Left lung (tissue), 10 donors: ENCODE measurements around the gene RCC1. TPM values are rescaled to one million over a fixed set of nuclear protein-coding genes. Genes with fewer than 3 reads are reported as not detected.
A peak's percentile ranks its signal among the peaks of the same experiment; 100 is the strongest.
"Not testable (repeated sequence)": the region's sequence is repeated elsewhere in the genome, so short reads cannot be mapped to it uniquely, and the experiment has no call there.

Experiments used
- ATAC-seq: fragments of 200-7000 bp; cut with Tn5 transposase; one replicate; pipeline ENCODE4 v1.9.1; 2020; ENCODE audit warnings: moderate library complexity
- DNase-seq, 4 donors: peaks; one replicate each; pipeline ENCODE4 v3.0.0-alpha.2; 2013 to 2020
- H3K27ac ChIP-seq, 2 donors: fragments of 200-600 bp; sonication (generic) in 1 of 2; one replicate each; pipeline versions ENCODE4 v1.5.0 to v1.8.0; 2020 to 2021
- H3K27me3 ChIP-seq, 2 donors: fragments of 200-600 bp; sonication (generic) in 1 of 2; one replicate each; pipeline versions ENCODE4 v1.5.0 to v1.8.0; 2020 to 2021
- H3K36me3 ChIP-seq, 2 donors: fragments of 200-600 bp; sonication (generic) in 1 of 2; one replicate each; pipeline versions ENCODE4 v1.5.0 to v1.8.0; 2020 to 2021
- H3K4me1 ChIP-seq, 2 donors: fragments of 200-600 bp; one replicate each; pipeline ENCODE4 v1.8.0; 2021
- H3K4me3 ChIP-seq, 2 donors: fragments of 200-600 bp; sonication (generic) in 1 of 2; one replicate each; pipeline versions ENCODE4 v1.5.0 to v1.8.0; 2020 to 2021; ENCODE audit warnings: mild to moderate bottlenecking in 1 of 2
- H3K9me3 ChIP-seq, 2 donors: fragments of 200-600 bp; sonication (generic) in 1 of 2; one replicate each; pipeline versions ENCODE4 v1.5.0 to v1.8.0; 2020 to 2021
- CTCF ChIP-seq, 2 donors: fragments of 200-600 bp; sonication (generic) in 1 of 2; IDR thresholded peaks; one replicate each; pipeline versions ENCODE4 v1.5.0 to v1.8.0; 2021; ENCODE audit warnings: antibody characterized with exemption in 2 of 2
- intact Hi-C, 2 donors: fragments of 100-400 bp; cut with DNase I; formaldehyde crosslinking; loops; one replicate each; pipeline versions ENCODE4 v1.11.2 to v1.14.2; 2022
- polyA plus RNA-seq, 6 donors: library from polyadenylated mRNA; unstranded; fragments of 120-200 nt; gene quantifications; one replicate each; pipeline ENCODE4 v1.2.1, GENCODE V29; 2013; ENCODE audit not compliant: insufficient read length in 6 of 6
- total RNA-seq, 2 donors: library from RNA; stranded (reverse); fragmentation: NEBNext Ultra II Directional; extraction: Animal tissue kit (Norgen Biotek cat#: 25700); gene quantifications; one replicate each; pipeline ENCODE4 v1.2.1, GENCODE V29; 2021
- donor health status: DM: no; HTN: yes; CAD: no.
- donor health status: DM: no; HTN: no; CAD: no.

The RCC1 gene
- total and polyA plus RNA-seq, 8 donors: 35.5 to 57.8 (median 38.7) TPM

- no peak for TF ChIP-seq CTCF (IDR thresholded peaks at IDR 0.05)
- intact Hi-C loops: no loop called here
- peak; percentile 16 for ATAC-seq
These were observed 34.8 kb downstream of the RCC1 start for GRCh38 chr1:28540651-28541050.

GRCh38 chr1:28541414-28542015 lies 35.7 kb downstream of the RCC1 start:
- H3K27ac ChIP-seq, H3K9me3 ChIP-seq, H3K4me3 ChIP-seq, intact Hi-C loops, H3K27me3 ChIP-seq, H3K4me1 ChIP-seq: not testable (repeated sequence)
- peaks cover 0 to 23% of the 10 kb centered on the region in 2 donors for H3K36me3 ChIP-seq
- peak in 1 of 4 donors; percentile 43 for DNase-seq
- peak; percentile 90 for ATAC-seq

More at GRCh38 chr1:28540651-28541050, 34.8 kb downstream of the RCC1 start:
- H3K27ac ChIP-seq: no peak overlapping the region
- H3K9me3 ChIP-seq: no peaks in the 10 kb centered on the region
- H3K27me3 ChIP-seq: no peaks in the 10 kb centered on the region
- H3K4me1 ChIP-seq: no peaks in the 10 kb centered on the region
- DNase-seq: no peak
- peaks cover 0 to 31% of the 10 kb centered on the region in 2 donors for H3K36me3 ChIP-seq
- H3K4me3 ChIP-seq: no peak overlapping the region

- no peak for TF ChIP-seq CTCF (IDR thresholded peaks at IDR 0.05)
- H3K9me3 ChIP-seq: no peaks in the 10 kb centered on the region
- no peak overlapping the region for H3K4me3 ChIP-seq
- H3K4me1 ChIP-seq: no peaks in the 10 kb centered on the region
- no peaks in the 10 kb centered on the region for H3K36me3 ChIP-seq
- DNase-seq: no peak
- intact Hi-C loops: no loop called here
- no peaks in the 10 kb centered on the region for H3K27me3 ChIP-seq
- no peak overlapping the region for H3K27ac ChIP-seq
- ATAC-seq: no peak
These were observed 39.4 kb downstream of the RCC1 start for GRCh38 chr1:28545246-28545628.

GRCh38 chr1:28548318-28548717 lies 42.5 kb downstream of the RCC1 start:
- H3K4me1 ChIP-seq: peaks cover 0 to 7% of the 10 kb centered on the region in 2 donors
- H3K9me3 ChIP-seq: no peaks in the 10 kb centered on the region
- intact Hi-C loops: no loop called here
- no peak for TF ChIP-seq CTCF (IDR thresholded peaks at IDR 0.05)
- H3K27me3 ChIP-seq: no peaks in the 10 kb centered on the region
- no peaks in the 10 kb centered on the region for H3K36me3 ChIP-seq
- H3K4me3 ChIP-seq: no peak overlapping the region
- ATAC-seq (no peak), DNase-seq (no peak)
- H3K27ac ChIP-seq: no peak overlapping the region

GRCh38 chr1:28551381-28551780 lies 45.5 kb downstream of the RCC1 start:
- no peak for TF ChIP-seq CTCF (IDR thresholded peaks at IDR 0.05)
- H3K36me3 ChIP-seq: peaks cover 0 to 18% of the 10 kb centered on the region in 2 donors
- no peak overlapping the region for H3K27ac ChIP-seq
- no peaks in the 10 kb centered on the region for H3K27me3 ChIP-seq
- ATAC-seq (no peak), DNase-seq (no peak)
- H3K4me3 ChIP-seq: no peak overlapping the region
- intact Hi-C loops: no loop called here
- H3K4me1 ChIP-seq: peaks cover 7 to 23% of the 10 kb centered on the region in 2 donors
- H3K9me3 ChIP-seq: no peaks in the 10 kb centered on the region
